Upper lobe of left lung (tissue), 4 donors: ENCODE measurements around the gene SPNS1.

ENCODE experiments used
- CTCF ChIP-seq, 6 experiments: fragments of 450-650 bp in 4 of 6; fragments of 200-600 bp in 2 of 6; sonication (generic) in 2 of 6; IDR thresholded peaks; one replicate each; pipeline ENCODE4 v1.5.1; 2016 to 2019; ENCODE audit warnings: antibody characterized with exemption in 6 of 6
- EP300 ChIP-seq, 4 donors: sonication (generic); formaldehyde crosslinking; IDR thresholded peaks; one replicate each; pipeline ENCODE4 v1.5.1; 2017; ENCODE audit warnings: antibody characterized with exemption in 4 of 4, control low read depth in 2 of 4
- POLR2A ChIP-seq, 4 donors: fragments of 450-650 bp; IDR thresholded peaks; one replicate each; pipeline ENCODE4 v1.5.1; 2016 to 2017; ENCODE audit warnings: antibody characterized with exemption in 4 of 4, mild to moderate bottlenecking in 2 of 4
- POLR2AphosphoS5 ChIP-seq, 2 donors: sonication (generic); formaldehyde crosslinking; IDR thresholded peaks; one replicate each; pipeline ENCODE4 v1.5.1; 2017; ENCODE audit warnings: antibody characterized with exemption in 2 of 2

DNA sequence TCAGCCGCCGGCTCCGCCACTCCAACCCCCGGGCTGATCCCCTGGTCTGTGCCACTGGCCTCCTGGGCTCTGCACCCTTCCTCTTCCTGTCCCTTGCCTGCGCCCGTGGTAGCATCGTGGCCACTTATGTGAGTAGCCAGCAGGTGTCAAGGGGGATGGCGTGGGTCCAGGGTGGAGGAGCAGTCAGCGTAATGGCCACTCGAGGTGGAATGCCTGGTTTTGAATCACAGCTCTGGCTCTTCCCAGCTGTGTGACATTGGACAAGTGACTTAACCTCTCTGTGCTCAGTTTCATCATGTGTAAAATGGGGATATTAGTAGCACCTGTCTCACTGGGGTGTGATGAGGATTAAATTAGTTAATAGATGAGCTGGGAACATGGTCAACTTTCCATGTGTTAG is 7.8 kb downstream of the SPNS1 start:
- TF ChIP-seq POLR2AphosphoS5 (IDR thresholded peaks at IDR 0.05) (no peak), POLR2A (IDR thresholded peaks at IDR 0.05) (no peak), CTCF (IDR thresholded peaks at IDR 0.05) (no peak), EP300 (IDR thresholded peaks at IDR 0.05) (no peak)
